ENCODE measurements around the gene ANGEL1.

The ANGEL1 gene

GRCh38 chr14:76760331-76761135 is 52.1 kb downstream of the ANGEL1 start:
- H3K27ac Mint-ChIP-seq = peak overlapping the region; percentile 81
- H3K4me1 Mint-ChIP-seq (ENCODE audit: low read depth) = peaks cover 67% of the 10 kb centered on the region
- H3K9me3 Mint-ChIP-seq = no peaks in the 10 kb centered on the region
- H3K36me3 Mint-ChIP-seq (ENCODE audit: low read depth) = peaks cover 25% of the 10 kb centered on the region
- peaks cover 2% of the 10 kb centered on the region for H3K27me3 Mint-ChIP-seq
- peak overlapping the region; percentile 88 for H3K4me3 Mint-ChIP-seq
- intact Hi-C loops (cut with micrococcal nuclease) = loop anchor here (5.0 kb wide), 1 partner anchor 38 kb away; no protein-coding TSS in a partner anchor

DNA sequence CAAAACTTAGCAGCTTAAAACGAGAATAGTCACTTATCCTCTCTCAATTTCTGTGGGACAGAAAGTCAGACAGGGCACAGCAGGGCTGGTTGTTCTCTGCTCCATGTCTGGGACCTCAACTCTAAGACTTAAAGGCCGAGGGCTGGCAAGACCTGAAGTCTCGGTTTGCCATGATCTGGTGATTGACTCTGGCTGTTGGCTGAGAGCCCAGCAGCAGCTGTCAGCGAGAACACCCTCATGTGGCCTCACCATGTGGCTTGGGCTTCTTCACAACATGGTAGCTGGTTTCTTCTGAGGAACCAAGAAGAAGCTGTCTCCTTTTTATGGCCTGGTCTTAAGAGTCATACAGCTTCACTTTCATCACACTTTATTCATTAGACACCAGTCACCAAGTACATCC is 53.1 kb downstream of the ANGEL1 start:
- H3K36me3 Mint-ChIP-seq (ENCODE audit: low read depth) = peaks cover 16% of the 10 kb centered on the region
- H3K9me3 Mint-ChIP-seq = no peaks in the 10 kb centered on the region
- no peak overlapping the region for H3K27ac Mint-ChIP-seq
- no peak overlapping the region for H3K4me3 Mint-ChIP-seq
- H3K27me3 Mint-ChIP-seq = peaks cover 4% of the 10 kb centered on the region
- H3K4me1 Mint-ChIP-seq (ENCODE audit: low read depth) = peaks cover 63% of the 10 kb centered on the region
- intact Hi-C loops (cut with micrococcal nuclease) = no loop called here

GRCh38 chr14:76756371-76756750 is 56.3 kb downstream of the ANGEL1 start:
- Mint-ChIP-seq H3K9me3 (no peaks in the 10 kb centered on the region), H3K4me3 (no peak overlapping the region), H3K4me1 (ENCODE audit: low read depth) (peaks cover 58% of the 10 kb centered on the region), H3K27me3 (peaks cover 4% of the 10 kb centered on the region), H3K36me3 (ENCODE audit: low read depth) (no peaks in the 10 kb centered on the region), H3K27ac (peak overlapping the region; percentile 21)
- intact Hi-C loops (cut with micrococcal nuclease) = no loop called here

DNA sequence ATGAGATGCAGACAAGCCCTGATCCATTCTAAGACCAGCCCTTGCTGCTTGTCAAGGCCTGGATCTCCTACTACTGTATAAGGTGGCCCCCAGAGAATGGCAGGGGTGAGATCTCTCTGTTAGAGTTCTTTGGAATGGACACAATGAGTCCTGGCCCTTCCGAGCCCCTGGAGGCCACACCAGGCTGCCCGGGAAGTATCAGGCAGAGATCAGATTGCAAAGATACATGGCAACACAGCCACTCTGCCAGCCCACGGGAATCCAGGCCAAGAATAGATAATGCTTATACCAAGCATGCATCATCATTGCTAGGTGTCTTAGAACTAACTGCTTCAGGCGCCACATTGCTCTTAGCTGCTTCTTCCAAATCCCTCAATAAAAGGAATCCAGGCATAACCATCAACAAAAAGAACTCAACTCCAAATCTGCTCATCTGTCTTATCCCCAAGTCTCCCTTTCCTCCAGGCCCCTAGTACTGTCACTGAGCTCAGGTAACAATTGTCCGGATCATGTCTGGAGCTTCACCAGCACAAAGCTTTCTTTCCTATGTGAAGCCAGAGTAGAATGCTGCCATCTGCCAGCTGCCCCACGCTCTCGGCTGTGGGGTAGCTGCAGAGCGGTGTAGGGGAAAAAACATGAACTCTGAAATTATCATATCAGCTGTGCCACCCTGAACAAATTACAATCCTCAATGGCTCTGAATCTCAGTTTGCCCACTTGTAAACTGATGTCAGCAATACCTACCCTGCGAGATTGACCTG is 56.9 kb downstream of the ANGEL1 start:
- peaks cover 55% of the 10 kb centered on the region for H3K4me1 Mint-ChIP-seq (ENCODE audit: low read depth)
- H3K27me3 Mint-ChIP-seq = peaks cover 4% of the 10 kb centered on the region

GRCh38 chr14:76754586-76754985 is 58.1 kb downstream of the ANGEL1 start:
- H3K4me3 Mint-ChIP-seq = no peak overlapping the region
- peaks cover 43% of the 10 kb centered on the region for H3K4me1 Mint-ChIP-seq (ENCODE audit: low read depth)
- H3K27me3 Mint-ChIP-seq = peaks cover 5% of the 10 kb centered on the region
- intact Hi-C loops (cut with micrococcal nuclease) = no loop called here
- H3K36me3 Mint-ChIP-seq (ENCODE audit: low read depth) = no peaks in the 10 kb centered on the region
- H3K27ac Mint-ChIP-seq = peak overlapping the region; percentile 20
- H3K9me3 Mint-ChIP-seq = no peaks in the 10 kb centered on the region

More for the DNA sequence above, 56.9 kb downstream of the ANGEL1 start:
- no peaks in the 10 kb centered on the region for H3K36me3 Mint-ChIP-seq (ENCODE audit: low read depth)
- no peak overlapping the region for H3K4me3 Mint-ChIP-seq
- no peaks in the 10 kb centered on the region for H3K9me3 Mint-ChIP-seq
- intact Hi-C loops (cut with micrococcal nuclease) = no loop called here
- peak overlapping the region; percentile 21 for H3K27ac Mint-ChIP-seq

DNA sequence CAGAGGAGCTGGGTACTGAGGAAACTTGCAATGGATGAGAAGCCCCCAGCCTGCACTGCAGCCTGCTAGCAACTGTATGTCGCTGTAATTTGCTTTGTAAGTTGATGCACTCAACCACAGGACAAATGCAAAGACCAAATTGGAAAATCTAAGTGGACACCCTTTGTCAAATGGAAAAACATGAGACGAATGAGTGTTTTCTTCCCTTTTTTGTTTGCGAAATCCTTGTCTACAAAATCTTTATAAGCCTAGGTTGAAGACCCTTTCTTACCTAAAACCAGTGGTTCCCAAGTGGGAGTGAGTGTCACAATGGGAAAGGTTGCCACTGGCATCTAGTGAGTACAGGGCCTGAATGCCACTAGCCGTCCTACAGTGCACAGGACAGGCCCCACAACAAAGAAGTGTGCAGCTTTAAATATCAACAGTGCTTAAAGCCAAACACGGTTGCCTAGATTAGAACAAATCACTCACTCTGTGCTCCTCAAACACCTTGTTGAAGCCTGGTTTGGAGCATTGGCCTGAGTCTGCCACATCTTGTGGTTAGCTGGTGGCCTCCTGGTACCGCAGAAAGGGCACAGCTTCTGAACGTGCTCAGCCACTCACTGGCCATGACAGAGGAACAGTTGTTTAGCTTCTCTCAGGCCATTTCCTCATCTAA is 59.0 kb downstream of the ANGEL1 start:
- intact Hi-C loops (cut with micrococcal nuclease) = no loop called here
- Mint-ChIP-seq H3K36me3 (ENCODE audit: low read depth) (no peaks in the 10 kb centered on the region), H3K4me3 (no peak overlapping the region), H3K27me3 (peaks cover 7% of the 10 kb centered on the region), H3K4me1 (ENCODE audit: low read depth) (peaks cover 35% of the 10 kb centered on the region), H3K27ac (no peak overlapping the region), H3K9me3 (no peaks in the 10 kb centered on the region)

DNA sequence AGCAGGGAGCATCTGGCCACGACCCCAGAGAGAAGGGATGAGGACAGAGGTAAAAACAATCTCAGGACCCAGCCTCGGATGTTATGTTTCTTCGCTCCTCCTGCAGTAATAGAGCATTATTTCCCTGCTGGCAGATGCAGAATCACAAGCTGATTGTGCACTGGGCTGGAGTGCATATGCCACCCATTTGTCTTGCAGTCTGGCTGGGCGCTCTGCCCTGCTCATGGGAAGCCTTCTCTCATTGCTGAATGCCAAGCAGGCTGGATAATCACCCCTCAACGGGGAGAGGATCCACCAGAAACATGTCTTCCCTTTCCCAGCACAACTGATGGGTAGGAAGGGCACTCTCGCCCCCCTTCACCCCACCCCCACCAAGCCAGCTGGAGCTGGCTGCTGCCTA is 59.9 kb downstream of the ANGEL1 start:
- intact Hi-C loops (cut with micrococcal nuclease) = no loop called here
- Mint-ChIP-seq H3K4me3 (no peak overlapping the region), H3K4me1 (ENCODE audit: low read depth) (peaks cover 28% of the 10 kb centered on the region), H3K27me3 (peaks cover 5% of the 10 kb centered on the region), H3K9me3 (no peaks in the 10 kb centered on the region), H3K27ac (no peak overlapping the region), H3K36me3 (ENCODE audit: low read depth) (no peaks in the 10 kb centered on the region)

DNA sequence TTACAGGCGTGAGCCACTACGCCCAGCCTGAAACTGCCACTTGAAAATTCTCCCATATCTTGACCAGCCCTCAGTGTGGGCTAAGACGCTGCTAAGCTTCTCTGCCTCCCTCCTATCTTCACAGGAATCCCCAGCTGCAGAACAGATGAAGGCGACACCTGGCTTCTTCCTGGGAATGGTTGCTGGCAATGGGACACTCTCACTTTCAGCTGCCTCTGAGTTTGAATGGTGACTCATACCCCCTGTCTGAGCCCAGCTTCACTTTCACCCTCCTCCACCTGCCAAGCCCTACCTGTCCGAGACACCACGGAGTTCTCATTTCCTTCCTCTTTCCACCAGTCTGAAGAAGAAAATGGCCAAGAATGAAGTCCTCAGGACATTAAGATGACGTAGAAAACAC is 69.7 kb downstream of the ANGEL1 start:
- H3K27ac Mint-ChIP-seq = peak overlapping the region; percentile 47
- peaks cover 7% of the 10 kb centered on the region for H3K4me1 Mint-ChIP-seq (ENCODE audit: low read depth)
- H3K9me3 Mint-ChIP-seq = peaks cover 27% of the 10 kb centered on the region
- peaks cover 21% of the 10 kb centered on the region for H3K36me3 Mint-ChIP-seq (ENCODE audit: low read depth)
- no peak overlapping the region for H3K4me3 Mint-ChIP-seq
- peaks cover 15% of the 10 kb centered on the region for H3K27me3 Mint-ChIP-seq
- intact Hi-C loops (cut with micrococcal nuclease) = no loop called here

DNA sequence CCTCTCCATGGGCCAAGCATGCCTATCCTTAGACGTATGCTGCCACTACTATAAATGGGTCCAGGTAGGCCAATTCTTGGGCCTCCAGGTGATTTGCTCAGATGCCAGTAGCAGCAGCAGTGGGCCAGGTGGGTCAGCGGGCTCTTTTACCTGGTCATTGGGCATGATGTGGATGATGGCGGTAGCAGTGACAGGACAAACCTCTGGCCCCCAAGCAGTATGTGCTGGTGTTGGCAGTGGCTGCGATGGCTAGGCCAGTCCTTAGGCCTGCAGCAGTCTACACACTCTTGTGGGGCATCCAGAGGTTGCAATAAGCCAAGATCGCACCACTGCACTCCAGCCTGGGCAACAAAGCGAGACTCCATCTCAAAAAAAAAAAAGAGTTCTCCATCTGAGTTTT is 70.5 kb downstream of the ANGEL1 start:
- Mint-ChIP-seq H3K36me3 (ENCODE audit: low read depth) (peaks cover 21% of the 10 kb centered on the region), H3K27me3 (peaks cover 11% of the 10 kb centered on the region), H3K27ac (no peak overlapping the region), H3K4me3 (no peak overlapping the region), H3K4me1 (ENCODE audit: low read depth) (peaks cover 8% of the 10 kb centered on the region), H3K9me3 (peaks cover 27% of the 10 kb centered on the region)
- intact Hi-C loops (cut with micrococcal nuclease) = no loop called here

- Mint-ChIP-seq H3K36me3 (ENCODE audit: low read depth) (peaks cover 21% of the 10 kb centered on the region), H3K27me3 (peaks cover 8% of the 10 kb centered on the region), H3K4me1 (ENCODE audit: low read depth) (peaks cover 19% of the 10 kb centered on the region), H3K27ac (no peak overlapping the region), H3K4me3 (no peak overlapping the region), H3K9me3 (peaks cover 27% of the 10 kb centered on the region)
- intact Hi-C loops (cut with micrococcal nuclease) = no loop called here
These were observed 71.6 kb downstream of the ANGEL1 start for GRCh38 chr14:76741074-76741473.

Data from dendritic cell treated with granulocyte-macrophage colony-stimulating factor and Interleukin-4, amounts not matched to agents 40 ng/mL and 50 ng/mL, for 4 days (primary cell).